Vagina (tissue), 2 donors: ENCODE measurements around the gene DGCR8.

Experiments
- POLR2A ChIP-seq, 2 donors: fragments of 450-650 bp; IDR thresholded peaks; one replicate each; pipeline ENCODE4 v1.6.1; 2017; ENCODE audit warnings: antibody characterized with exemption in 2 of 2, mild to moderate bottlenecking in 2 of 2, moderate library complexity in 2 of 2
- POLR2AphosphoS5 ChIP-seq, 2 donors: sonication (generic); formaldehyde crosslinking; IDR thresholded peaks; one replicate each; pipeline ENCODE4 v1.9.0; 2017; ENCODE audit warnings: antibody characterized with exemption in 2 of 2, mild to moderate bottlenecking in 2 of 2, low read depth in 1 of 2; ENCODE audit not compliant: insufficient read depth in 1 of 2
- TF ChIP-seq, protein P1 (sequence below), 3 experiments: fragments of 450-650 bp in 2 of 3; fragments of 200-600 bp in 1 of 3; sonication (generic) in 1 of 3; IDR thresholded peaks; one replicate each; pipeline ENCODE4 v1.5.1; 2017 to 2019; ENCODE audit warnings: antibody characterized with exemption in 3 of 3, mild to moderate bottlenecking in 2 of 3, moderate library complexity in 2 of 3

- TF ChIP-seq, protein P1, sequence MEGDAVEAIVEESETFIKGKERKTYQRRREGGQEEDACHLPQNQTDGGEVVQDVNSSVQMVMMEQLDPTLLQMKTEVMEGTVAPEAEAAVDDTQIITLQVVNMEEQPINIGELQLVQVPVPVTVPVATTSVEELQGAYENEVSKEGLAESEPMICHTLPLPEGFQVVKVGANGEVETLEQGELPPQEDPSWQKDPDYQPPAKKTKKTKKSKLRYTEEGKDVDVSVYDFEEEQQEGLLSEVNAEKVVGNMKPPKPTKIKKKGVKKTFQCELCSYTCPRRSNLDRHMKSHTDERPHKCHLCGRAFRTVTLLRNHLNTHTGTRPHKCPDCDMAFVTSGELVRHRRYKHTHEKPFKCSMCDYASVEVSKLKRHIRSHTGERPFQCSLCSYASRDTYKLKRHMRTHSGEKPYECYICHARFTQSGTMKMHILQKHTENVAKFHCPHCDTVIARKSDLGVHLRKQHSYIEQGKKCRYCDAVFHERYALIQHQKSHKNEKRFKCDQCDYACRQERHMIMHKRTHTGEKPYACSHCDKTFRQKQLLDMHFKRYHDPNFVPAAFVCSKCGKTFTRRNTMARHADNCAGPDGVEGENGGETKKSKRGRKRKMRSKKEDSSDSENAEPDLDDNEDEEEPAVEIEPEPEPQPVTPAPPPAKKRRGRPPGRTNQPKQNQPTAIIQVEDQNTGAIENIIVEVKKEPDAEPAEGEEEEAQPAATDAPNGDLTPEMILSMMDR (IDR thresholded peaks at IDR 0.05), result peak; percentile 100
- TF ChIP-seq POLR2AphosphoS5 (IDR thresholded peaks at IDR 0.05; ENCODE audit: insufficient read depth in 1 of 2, low read depth in 1 of 2) (no peak), POLR2A (IDR thresholded peaks at IDR 0.05) (no peak)
These were observed 76.8 kb downstream of the DGCR8 start for GRCh38 chr22:20156611-20157429.
